ENCODE results near the gene ARHGAP10.
"Not testable (repeated sequence)": the region's sequence is repeated elsewhere in the genome, so short reads cannot be mapped to it uniquely, and the experiment has no call there.

The ARHGAP10 gene

DNA sequence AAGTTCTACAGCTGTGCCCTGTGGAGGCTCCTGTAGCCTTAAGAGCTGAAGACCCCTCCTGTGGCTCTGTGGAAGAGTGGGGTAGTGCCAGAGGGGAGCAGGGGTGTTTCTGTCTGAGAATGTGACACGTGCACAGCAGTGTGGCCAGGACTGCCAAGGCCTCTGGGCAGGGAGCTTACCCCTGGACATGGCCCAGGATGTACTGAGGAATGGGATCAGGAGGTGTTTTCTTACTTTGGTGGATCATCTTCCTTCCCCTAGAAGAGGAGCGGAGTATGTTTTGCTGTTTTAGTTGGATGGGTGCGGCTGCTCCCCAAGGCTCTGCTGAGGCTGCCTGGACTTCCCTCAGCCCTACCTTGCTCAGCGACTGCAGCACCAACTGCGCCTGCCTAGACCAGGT, 342.6 kb downstream of the ARHGAP10 start:
- DNase-seq: no peak

DNA sequence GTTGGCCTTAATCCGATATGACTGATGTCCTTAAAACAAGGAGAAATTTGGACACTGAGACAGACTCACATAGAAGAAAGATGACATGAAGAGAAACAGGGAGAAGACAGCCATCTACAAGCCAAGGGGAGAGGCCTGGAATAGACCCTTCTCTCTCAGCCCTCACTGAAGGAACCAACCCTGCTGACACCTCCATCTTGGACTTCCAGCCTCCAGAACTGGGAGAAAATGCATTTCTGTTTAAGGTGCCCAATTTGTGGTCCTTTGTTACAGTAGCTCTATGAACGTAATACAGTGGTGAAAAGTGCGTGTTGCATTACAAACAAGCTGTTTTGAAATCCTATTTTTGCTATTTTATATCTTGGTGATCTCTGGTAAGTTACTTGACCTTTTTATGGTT, 343.6 kb downstream of the ARHGAP10 start:
- DNase-seq: no peak

DNA sequence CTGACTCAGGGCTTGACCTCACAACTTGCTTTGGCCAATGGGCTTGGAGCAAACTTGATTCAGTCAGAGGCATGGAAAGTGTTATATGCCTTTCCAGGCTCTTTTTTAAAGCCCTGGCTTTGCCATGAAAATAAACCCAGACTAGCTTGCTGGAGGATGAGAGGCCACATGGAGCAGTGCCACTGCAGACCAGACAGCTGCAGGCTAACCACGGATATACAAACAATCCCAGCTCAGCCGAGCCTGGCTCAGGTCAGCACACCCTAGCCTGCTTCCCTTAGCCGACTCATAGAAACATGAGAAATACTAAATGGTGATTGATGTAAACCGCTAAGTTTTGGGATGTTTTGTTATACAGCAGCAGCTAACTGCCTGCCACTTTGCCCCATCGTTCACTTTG, 345.1 kb downstream of the ARHGAP10 start:
- no peak for DNase-seq

DNA sequence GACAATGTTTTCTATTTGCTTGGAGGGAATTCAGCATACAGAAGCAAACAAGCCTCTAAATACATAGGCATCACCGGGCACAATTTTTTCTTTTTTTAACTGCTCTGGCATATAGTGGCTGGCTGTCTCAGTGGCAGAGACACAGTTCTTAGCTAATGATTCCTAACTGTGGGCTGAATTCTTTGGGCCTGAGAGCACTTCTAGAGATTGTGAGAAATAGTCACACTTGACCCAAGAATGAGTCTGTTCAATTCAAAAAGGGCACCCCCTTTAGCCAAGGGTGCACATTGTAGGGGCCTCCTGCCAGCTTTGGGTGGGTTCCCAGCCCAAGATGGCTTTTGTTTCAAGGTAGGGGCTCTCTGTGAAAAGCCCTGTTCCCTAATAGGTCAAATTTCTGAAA, 345.7 kb downstream of the ARHGAP10 start:
- DNase-seq: no peak

DNA sequence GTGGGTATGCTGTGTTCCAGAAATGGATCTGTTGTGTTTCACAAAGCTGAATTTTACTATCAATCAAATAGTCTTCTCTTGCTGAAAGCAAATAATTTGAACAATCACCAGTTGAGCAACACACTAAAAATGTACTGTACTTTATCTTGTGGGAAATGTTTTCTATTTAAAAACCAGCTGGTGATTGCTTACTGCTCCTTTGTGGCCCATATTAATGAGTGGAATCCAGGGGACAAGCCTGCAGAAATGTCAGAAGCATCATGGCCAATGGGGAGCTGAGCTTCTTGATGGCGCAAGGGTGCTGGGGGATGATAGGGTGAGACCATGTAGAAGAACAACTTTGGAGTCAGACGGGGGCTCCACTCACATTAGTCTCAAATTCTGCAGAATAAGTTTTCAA, 346.2 kb downstream of the ARHGAP10 start:
- DNase-seq: no peak

DNA sequence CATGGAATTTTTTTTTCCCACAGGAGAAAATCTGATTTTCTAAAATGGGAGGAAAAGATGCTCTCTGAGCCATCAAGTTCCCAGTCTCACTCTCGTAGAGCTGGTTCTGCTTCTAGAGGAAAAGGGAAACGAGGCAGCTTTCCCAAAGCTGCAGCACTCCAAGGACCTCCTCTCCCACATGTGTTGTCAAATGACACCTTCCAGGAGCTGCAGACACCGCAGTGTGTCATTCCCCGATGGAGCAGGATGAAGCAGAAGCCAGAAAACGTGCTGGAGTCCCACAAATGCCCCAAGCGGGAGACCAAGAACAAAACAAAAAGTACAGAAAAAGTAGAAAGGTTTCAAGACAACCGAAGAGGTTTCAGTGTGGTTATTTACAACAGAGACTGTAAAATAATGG, 348.1 kb downstream of the ARHGAP10 start:
- no peak for DNase-seq

DNA sequence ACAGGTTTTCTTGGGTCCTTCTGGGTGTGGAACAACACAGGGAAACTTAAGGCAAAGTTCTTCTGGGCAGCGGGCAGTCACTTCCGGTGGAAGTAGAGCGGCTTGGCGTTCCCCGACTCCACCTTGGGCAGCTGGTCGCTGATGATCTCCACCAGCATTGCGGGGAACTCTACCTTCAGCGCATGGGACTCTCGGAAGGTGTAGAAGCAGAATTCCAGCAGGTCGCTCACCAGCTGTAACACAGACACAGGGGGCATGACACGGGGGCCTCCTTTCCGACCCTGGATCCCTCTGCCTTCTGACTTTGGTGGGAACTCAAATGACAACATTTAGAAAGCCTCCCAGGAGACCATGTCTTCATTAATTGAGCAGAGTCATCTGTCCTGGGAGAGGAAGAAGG, 349.4 kb downstream of the ARHGAP10 start:
- DNase-seq: no peak

DNA sequence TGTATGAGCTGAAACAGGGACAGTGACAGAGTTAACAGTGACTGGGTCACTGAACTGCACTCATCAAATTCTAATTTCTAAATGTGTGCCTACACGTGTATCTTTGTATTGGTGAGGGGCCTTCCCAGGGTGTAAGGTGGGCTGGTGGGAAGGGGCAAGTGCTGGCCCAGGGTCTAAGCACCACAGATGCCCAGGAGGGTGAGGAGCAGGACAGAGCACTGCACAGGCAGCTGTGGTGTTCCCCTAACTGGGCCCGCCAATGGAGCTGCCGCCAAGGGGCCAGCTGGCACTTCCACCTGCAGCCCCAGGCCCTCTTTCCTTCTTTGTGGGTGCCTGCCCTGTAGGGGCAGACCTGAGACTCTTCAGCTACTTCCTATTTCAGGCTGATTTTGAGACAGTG, 349.9 kb downstream of the ARHGAP10 start:
- no peak for DNase-seq

DNA sequence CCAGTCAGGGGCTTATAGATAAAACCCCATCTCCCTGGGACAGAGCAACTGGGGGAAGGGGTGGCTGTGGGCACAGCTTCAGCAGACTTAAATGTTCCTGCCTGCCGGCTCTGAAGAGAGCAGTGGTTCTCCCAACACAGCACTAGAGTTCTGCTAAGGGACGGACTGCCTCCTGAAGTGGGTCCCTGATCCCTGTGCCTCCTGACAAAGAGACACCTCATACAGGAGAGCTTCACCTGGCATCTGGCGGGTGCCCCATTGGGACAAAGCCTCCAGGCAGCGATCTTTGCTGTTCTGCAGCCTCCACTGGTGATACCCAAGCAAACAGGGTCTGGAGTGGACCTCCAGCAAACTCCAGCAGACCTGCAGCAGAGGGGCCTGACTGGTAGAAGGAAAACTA, 351.2 kb downstream of the ARHGAP10 start:
- DNase-seq: not testable (repeated sequence)

DNA sequence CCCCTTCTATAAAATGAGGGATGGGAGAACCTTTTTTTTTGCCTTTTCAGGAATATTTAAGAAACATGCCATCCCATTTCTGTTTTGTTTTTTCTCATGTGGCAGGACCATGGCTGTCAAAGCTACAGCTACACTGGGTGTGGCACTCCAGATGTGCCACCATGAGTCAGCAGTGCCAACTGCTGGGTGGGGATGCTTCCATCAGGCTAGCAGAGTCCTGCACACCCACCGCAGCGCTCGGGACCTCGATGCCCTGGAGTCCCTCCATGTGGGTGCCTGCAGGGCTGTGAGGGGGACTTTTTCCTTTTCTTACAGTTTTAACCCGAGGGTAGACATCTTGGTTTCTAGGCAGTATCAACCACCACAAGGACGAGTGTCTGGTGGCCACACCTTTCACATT, 357.7 kb downstream of the ARHGAP10 start:
- no peak for DNase-seq

DNA sequence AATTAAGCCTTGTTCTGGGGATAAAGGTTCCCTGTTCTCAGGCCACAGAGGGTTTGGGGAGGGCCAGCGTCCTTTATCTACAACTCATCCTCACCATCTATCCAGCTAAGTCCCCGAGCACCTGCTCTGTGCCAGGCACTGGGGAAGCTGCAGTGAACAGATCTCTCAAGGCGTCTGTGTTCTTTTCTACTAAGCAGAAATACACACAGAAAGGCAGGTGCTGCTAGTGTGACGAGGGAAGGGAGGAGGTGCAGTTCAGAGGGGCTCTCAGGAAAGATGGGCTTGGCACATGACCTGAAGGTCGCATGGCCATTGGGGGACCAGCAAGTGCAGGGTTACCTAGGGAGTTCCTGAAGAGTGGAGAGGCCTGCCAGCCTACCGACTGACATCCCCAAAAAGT, 358.1 kb downstream of the ARHGAP10 start:
- no peak for DNase-seq

DNA sequence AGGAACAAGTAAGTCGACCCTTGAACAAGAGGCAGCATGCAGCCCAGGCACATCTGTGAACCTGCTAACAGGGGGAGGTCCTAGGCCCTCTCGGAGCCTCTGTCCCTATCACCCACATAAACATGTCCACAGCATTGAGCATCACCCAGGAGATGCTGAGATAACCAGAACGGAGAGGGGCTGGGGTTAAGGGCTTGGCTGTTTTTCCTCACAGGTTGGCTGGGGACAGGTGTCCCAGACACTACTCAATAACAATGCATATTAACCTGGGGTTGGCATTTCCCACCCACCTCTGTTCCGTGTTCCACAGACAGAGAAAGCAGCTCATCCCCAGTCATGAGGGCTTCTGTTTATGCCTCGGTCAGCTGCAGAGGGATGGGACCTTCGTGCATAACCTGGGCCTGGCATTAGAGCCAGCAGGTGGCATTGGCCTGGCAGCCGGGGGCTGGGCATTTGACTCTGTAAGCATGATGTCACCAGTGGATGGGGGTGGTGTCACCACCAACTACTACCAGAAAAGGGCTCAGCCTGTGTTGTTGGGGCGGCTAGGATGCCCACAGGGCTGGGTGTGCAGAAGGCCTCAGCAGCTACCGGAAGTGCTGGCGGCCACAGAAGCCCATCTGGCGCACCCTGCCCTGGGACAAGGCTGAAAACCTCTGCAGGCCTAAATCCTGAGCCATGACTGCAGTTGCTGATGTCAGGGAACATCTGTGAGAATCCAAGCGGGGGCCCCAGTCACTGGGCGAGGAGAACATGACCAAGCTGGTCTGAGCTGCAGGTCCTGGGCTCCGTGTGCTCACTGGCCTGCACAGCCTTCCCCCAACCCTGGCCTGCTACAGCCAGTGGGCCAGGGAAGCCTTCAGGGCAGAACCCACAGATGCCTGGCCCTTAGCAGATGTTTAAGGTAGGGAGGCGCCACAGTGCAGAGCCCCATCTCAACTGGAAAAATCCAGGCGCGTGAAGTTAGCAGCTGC, 358.9 kb downstream of the ARHGAP10 start:
- DNase-seq: no peak

DNA sequence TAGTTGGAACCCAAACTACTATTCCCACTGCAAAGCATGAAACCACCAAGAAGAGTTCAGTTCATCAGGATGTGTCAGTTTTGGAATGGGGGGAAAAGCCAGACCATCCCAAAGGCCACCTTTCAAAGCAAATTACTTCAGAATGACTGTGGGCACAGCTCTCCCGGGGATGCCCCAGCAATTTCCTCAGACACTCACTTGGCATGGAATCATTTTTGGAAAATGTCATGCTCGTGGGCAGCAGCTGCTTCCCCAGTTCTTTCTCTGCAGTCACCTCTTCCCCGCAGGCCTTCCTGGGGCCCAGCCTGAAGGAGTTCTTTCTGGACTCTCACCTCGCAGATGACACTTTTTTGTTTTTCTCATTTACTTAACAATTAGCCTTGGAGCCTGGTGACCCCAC, 360.0 kb downstream of the ARHGAP10 start:
- DNase-seq: no peak

DNA sequence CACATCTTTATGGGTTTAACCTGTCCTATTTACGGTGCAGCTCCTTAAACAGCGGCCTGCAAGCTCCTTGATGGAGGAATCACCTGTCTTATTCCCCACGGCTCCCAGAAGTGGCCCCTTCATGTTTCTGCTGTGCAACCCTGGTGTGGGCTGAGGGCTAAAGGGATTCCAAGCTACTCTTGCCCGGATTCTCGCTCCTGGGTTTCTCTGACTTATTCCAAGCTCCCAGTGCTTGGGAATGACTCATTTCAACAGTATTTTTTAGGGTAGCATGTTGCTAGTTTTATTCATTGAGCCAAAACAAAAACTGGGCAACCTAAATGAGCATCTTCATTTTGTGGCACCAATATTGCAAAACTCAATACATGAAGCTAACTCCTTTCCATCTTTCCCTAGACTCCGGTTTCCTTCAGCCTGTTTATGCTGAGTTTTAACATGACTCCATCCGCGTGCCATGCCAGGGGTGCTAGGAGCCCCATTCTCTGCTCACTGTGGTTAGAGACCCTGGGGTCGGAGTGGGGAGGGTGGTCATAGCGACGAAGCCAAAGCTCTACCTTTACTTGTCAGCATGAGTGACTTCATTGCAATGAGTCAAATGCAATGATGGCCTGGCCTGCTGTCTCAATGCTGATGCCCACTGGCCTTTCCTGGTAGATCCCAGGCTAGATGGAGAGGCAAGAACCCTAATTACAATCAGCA, 360.6 kb downstream of the ARHGAP10 start:
- DNase-seq: no peak

DNA sequence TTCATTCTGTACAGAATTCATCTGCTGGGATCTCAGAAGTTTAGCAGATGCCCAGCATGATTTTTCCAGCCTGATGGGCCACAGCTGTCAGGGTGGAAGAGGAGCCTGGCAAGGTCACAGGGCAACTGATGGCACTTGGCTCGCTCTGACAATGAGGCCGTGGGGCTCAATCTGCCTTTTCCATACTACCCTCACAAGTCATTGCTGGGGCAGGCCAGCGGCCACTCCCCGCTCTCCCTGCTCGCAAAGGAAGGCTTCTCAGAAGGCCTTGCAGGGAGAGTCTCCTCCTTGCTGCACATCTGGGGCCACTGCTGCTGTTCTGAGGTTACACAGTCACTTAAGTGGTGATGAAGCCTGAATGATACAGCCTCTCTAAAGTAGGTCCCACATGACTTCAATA, 361.2 kb downstream of the ARHGAP10 start:
- DNase-seq: no peak

DNA sequence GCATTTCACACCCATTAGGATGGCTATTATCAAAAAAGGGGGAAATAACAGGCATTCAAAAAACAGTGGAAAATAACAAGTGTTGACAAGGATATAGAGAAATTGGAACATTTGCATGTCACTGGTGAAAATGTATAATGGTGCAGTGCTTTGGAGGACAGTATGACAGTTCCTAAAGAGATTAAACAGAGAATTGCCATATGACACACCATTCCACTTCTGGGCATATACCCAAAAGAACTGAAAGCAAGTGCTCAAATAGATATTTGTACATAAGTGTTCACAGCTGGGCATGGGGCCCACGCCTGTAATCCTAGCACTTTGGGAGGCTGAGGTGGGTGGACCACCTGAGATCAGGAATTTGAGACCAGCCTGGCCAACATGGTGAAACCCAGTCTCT, 362.3 kb downstream of the ARHGAP10 start:
- DNase-seq: no peak

DNA sequence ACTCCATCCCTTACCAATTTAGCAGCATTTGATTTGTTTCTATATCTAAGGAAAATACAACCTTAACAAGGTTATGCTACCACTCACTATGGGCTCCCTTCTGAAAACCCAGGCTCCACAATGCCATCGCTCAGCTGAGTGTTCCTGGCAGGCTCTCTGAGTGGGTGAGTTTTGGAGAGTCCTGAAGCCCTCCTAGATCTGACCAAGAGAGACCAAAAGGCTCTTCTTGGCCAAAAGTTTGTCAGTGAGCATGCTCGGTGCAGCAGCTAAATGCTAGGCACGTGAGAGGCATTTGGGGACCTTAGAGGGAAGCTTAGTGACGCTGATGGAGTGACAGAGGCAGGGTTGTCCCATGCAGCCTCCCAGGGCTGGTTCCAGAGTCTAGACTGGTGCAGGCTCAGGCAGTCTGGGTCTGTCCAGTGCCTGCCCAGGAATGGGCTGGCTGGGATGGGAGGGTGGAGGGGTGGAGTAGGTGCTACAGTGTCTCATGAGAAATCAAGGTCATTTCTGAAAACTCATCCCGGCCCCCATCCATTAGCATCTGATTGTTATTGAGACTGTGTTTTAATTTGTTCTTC, 363.5 kb downstream of the ARHGAP10 start:
- DNase-seq: no peak

DNA sequence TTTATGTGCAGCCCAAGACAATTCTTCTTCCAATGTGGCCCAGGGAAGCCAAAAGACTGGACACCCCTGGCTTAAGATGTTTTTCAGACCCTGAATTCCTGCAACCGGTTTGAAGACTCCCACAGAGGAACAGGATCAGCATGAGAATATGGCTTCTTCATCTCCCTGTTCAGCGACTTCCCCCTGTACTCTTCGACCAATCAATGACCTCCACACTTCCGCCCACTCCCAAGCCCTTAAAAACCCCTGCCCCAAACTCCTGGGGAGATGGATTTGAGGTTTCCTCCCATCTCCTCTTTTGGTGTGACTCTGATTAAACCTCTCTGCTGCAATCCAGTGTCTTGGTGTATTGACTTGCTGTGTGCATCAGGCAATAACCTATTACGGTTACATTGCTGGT, 365.9 kb downstream of the ARHGAP10 start:
- no peak for DNase-seq

DNA sequence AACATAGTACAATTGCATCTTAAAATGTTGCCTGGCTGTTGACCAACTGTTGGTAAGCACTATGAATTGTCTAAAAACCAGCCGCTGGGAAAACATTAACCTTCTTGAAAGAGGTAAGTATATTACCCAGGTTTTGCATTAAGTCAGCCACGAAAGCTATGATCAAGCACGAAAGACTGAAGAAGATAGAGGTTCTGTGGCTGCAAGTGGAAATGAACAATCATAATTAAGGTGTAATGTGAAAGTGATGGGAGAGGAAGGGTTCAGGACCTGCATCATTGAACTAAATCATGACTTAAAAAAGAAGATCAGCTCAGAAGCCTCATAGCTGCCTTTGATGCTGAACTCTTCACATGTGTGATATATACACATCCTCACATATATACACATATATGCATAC, 369.3 kb downstream of the ARHGAP10 start:
- no peak for DNase-seq

DNA sequence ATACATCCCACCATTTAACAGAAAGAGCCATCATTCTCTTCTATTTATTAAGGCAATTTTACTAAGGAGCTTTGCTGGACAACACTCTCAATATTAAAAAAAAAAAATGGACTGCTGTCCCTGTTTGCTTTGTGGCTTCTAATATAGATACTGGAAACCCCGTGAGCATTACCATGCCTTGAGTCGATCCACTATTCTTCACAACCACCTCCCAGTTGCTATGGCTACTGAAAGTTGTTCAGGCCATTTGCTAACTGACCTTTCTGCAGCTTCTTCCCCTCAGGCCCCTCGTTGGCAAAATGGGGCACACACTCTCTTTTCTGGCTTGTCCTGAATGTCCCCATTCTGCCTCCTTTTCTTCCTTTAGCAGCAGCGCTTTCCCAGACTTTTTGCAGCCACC, 369.9 kb downstream of the ARHGAP10 start:
- DNase-seq: no peak

DNA sequence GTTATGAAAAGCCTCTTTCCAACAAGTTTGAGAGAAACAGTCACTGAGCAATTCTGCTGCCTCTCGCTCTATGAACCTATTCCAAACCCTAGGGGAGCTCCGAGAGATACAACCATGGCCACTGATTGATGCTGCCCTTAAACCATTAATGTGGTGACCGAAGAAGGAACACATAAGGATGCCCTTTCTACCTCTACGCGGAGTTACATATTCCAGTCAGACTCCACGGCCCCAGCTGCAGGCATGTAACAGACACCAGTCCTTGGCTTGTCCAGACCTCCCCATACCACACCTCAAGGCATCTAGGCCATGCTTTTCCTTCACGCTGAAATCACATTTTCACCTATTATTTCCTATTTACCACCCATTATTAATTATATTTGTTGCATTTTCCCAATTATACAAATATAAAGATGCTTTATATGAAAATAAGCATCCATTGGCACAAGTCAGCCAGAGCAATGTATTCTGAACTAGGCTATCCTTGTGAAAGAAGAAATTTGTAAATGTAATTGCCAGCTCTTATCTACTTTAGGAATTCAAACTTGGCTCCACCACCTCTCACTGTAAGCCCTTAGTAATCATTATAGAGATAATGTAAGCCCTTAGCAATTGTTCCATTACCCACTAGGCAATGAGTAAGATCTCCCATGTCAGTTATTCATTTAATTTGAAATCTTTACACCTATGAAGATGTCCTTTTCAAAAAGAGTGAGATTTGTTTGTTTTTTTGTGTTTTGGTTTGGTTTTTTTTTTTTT, 371.9 kb downstream of the ARHGAP10 start:
- DNase-seq: no peak

DNA sequence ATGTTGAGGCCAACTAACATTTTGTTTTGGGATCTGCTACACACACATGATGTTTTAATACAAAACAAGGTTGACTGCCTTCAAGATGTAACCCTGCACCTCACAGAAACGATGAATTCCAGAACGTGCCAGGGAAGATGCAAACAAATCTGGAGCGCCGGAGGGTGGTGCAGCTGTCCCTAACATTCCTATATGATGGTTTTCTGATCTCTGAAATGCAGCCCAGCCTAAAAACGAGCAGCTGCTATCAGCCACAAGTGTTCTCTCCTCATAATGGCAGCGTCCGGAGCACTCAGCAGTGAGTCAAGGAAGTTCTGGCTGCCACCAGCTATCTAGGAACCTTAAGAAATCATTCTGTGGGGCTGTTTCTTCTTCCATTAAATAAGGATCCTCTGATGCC, 376.9 kb downstream of the ARHGAP10 start:
- no peak for DNase-seq

DNA sequence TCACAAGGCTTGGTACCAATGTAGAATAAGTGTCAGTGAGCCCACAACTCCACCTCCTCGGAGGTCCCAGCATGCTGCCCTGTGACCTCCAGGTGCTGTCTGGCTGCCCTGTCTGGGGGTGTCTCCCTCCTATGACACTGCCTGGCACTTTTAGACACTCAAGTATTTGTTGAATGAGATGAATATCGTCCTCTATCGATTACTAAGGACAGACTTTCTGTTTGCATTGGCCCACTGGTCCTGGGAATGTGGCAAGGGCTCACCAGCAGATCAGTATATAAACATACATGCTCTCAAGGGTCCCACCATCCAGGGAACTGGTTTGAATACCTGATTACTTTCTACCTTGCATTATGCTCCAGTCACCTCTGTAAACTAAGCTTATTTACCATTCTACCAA, 377.3 kb downstream of the ARHGAP10 start:
- DNase-seq: no peak

Measured in activated CD4-positive, alpha-beta T cell treated with anti-CD3 and anti-CD28 coated beads, Interleukin-2, Interleukin-6, amounts not matched to agents 100 ng/mL and 50 ng/mL, durations not matched to agents 16 hours and 8 hours (primary cell).